Nephron progenitor cell (in vitro differentiated cells): ENCODE results near the gene KLF3.

Experiments used
- DNase-seq: peaks from one replicate; pipeline ENCODE4 v3.0.0; 2021
- H3K27ac Mint-ChIP-seq: 2 replicates; pipeline ENCODE4 v1.8.0; 2021; ENCODE audit warnings: mild to moderate bottlenecking, moderate library complexity, mixed read lengths
- H3K27me3 Mint-ChIP-seq: 2 replicates; pipeline ENCODE4 v1.8.0; 2021; ENCODE audit warnings: mild to moderate bottlenecking, low read depth, mixed read lengths; ENCODE audit not compliant: poor library complexity
- H3K36me3 Mint-ChIP-seq: 2 replicates; pipeline ENCODE4 v1.8.0; 2021; ENCODE audit warnings: low read depth, mixed read lengths
- H3K4me1 Mint-ChIP-seq: 2 replicates; pipeline ENCODE4 v1.8.0; 2021; ENCODE audit warnings: mixed read lengths
- H3K4me3 Mint-ChIP-seq: 2 replicates; pipeline ENCODE4 v1.8.0; 2021; ENCODE audit warnings: mild to moderate bottlenecking, moderate library complexity, mixed read lengths
- H3K9me3 Mint-ChIP-seq: 2 replicates; pipeline ENCODE4 v1.8.0; 2021; ENCODE audit warnings: mild to moderate bottlenecking, moderate library complexity, mixed read lengths
- TF ChIP-seq, protein P1 (sequence below): fragments of 200-600 bp; sonication (generic); IDR thresholded peaks from 2 replicates; pipeline ENCODE4 v1.5.0; 2021; ENCODE audit warnings: antibody characterized with exemption

The KLF3 gene

GRCh38 chr4:38663801-38664705 is at the start of gene KLF3:
KLF3 (plus strand) TSS chr4:38664199; CDS start chr4:38680626, 16,427 bp downstream.
- TF ChIP-seq, protein P1, sequence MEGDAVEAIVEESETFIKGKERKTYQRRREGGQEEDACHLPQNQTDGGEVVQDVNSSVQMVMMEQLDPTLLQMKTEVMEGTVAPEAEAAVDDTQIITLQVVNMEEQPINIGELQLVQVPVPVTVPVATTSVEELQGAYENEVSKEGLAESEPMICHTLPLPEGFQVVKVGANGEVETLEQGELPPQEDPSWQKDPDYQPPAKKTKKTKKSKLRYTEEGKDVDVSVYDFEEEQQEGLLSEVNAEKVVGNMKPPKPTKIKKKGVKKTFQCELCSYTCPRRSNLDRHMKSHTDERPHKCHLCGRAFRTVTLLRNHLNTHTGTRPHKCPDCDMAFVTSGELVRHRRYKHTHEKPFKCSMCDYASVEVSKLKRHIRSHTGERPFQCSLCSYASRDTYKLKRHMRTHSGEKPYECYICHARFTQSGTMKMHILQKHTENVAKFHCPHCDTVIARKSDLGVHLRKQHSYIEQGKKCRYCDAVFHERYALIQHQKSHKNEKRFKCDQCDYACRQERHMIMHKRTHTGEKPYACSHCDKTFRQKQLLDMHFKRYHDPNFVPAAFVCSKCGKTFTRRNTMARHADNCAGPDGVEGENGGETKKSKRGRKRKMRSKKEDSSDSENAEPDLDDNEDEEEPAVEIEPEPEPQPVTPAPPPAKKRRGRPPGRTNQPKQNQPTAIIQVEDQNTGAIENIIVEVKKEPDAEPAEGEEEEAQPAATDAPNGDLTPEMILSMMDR = no peak
- Mint-ChIP-seq H3K4me1 (peaks cover 62% of the 10 kb centered on the region), H3K27me3 (peaks cover 8% of the 10 kb centered on the region), H3K27ac (peak within 1 kb of the TSS; percentile 100), H3K36me3 (peaks cover 24% of the 10 kb centered on the region), H3K4me3 (peak within 1 kb of the TSS; percentile 99), H3K9me3 (peaks cover 9% of the 10 kb centered on the region)
- no peak for DNase-seq

GRCh38 chr4:38614231-38614630 is 49.8 kb upstream of the KLF3 start:
- H3K9me3 Mint-ChIP-seq = peaks cover 1% of the 10 kb centered on the region
- peak overlapping the region; percentile 86 for H3K27ac Mint-ChIP-seq
- no peak overlapping the region for H3K4me3 Mint-ChIP-seq
- TF ChIP-seq, protein P1 = no peak
- H3K27me3 Mint-ChIP-seq = no peaks in the 10 kb centered on the region
- peaks cover 30% of the 10 kb centered on the region for H3K4me1 Mint-ChIP-seq
- H3K36me3 Mint-ChIP-seq = peaks cover 9% of the 10 kb centered on the region
- DNase-seq = no peak

- no peak for DNase-seq
- TF ChIP-seq, protein P1 = no peak
- peaks cover 15% of the 10 kb centered on the region for H3K4me1 Mint-ChIP-seq
- H3K36me3 Mint-ChIP-seq = peaks cover 17% of the 10 kb centered on the region
- H3K9me3 Mint-ChIP-seq = peaks cover 4% of the 10 kb centered on the region
- H3K27me3 Mint-ChIP-seq = no peaks in the 10 kb centered on the region
- peak overlapping the region; percentile 96 for H3K27ac Mint-ChIP-seq
- H3K4me3 Mint-ChIP-seq = no peak overlapping the region
These were observed 48.2 kb upstream of the KLF3 start for GRCh38 chr4:38615847-38616246.

DNA sequence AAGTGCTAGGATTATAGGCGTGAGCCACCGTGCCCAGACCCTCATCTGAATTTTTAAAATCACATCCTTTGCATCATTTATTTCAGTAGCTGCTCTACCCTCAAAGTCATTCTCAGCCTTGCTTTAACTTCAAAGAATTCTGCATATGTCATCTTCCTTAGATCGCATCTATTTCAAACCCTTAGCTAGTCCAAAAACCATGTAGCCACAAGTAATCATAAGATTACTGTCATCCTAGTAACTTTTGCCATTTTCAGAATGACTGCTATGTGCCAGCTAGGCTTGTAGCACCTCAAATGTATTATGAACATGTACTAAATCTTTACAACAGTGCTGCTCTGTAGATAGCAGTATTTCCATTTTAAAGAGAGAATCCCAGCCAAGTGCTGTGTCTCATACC is 45.5 kb upstream of the KLF3 start:
- Mint-ChIP-seq H3K4me1 (peaks cover 7% of the 10 kb centered on the region), H3K4me3 (no peak overlapping the region), H3K27me3 (no peaks in the 10 kb centered on the region), H3K27ac (no peak overlapping the region), H3K36me3 (peaks cover 23% of the 10 kb centered on the region), H3K9me3 (peaks cover 4% of the 10 kb centered on the region)
- TF ChIP-seq, protein P1 = no peak
- no peak for DNase-seq

GRCh38 chr4:38619316-38619715 is 44.7 kb upstream of the KLF3 start:
- TF ChIP-seq, protein P1 = no peak
- no peaks in the 10 kb centered on the region for H3K27me3 Mint-ChIP-seq
- peaks cover 4% of the 10 kb centered on the region for H3K9me3 Mint-ChIP-seq
- no peak for DNase-seq
- H3K27ac Mint-ChIP-seq = no peak overlapping the region
- peaks cover 23% of the 10 kb centered on the region for H3K36me3 Mint-ChIP-seq
- H3K4me1 Mint-ChIP-seq = peaks cover 7% of the 10 kb centered on the region
- H3K4me3 Mint-ChIP-seq = no peak overlapping the region
